NT2/D1 (cell line): Measurements from ENCODE around the gene AMBRA1.

Source experiments
- DNase-seq: peaks from one replicate; pipeline ENCODE4 v3.0.0-alpha.2; 2011; ENCODE audit warnings: low read depth, low spot score
- H3K27me3 ChIP-seq: 2 replicates; pipeline ENCODE4 v1.6.0; 2011; ENCODE audit warnings: mild to moderate bottlenecking; ENCODE audit not compliant: insufficient read length, insufficient read depth
- H3K36me3 ChIP-seq: 2 replicates; pipeline ENCODE4 v1.6.1; 2011; ENCODE audit warnings: mild to moderate bottlenecking, low read length, mixed read lengths; ENCODE audit not compliant: insufficient read depth, insufficient read length
- H3K4me1 ChIP-seq: 2 replicates; pipeline ENCODE4 v1.5.1; 2011; ENCODE audit not compliant: insufficient read depth, insufficient read length
- H3K4me3 ChIP-seq: 2 replicates; pipeline ENCODE4 v1.5.1; 2011; ENCODE audit warnings: low read depth; ENCODE audit not compliant: insufficient read length
- H3K9ac ChIP-seq: 2 replicates; pipeline ENCODE4 v1.6.0; 2011; ENCODE audit warnings: low read depth; ENCODE audit not compliant: insufficient read length
- H3K9me3 ChIP-seq: 2 replicates; pipeline ENCODE4 v1.5.1; 2011; ENCODE audit warnings: mild to moderate bottlenecking, low read length; ENCODE audit not compliant: insufficient read depth
- SUZ12 ChIP-seq: IDR thresholded peaks from 2 replicates; pipeline ENCODE4 v1.6.1; 2011; ENCODE audit not compliant: insufficient read length, insufficient read depth; ENCODE audit errors: extremely low read depth
- YY1 ChIP-seq: IDR thresholded peaks from 2 replicates; pipeline ENCODE4 v1.6.1; 2011; ENCODE audit not compliant: insufficient read length, insufficient read depth
- ZNF274 ChIP-seq: IDR thresholded peaks from 2 replicates; pipeline ENCODE4 v1.6.1; 2011; ENCODE audit warnings: mild to moderate bottlenecking, low read depth, low read length

The AMBRA1 gene

DNA sequence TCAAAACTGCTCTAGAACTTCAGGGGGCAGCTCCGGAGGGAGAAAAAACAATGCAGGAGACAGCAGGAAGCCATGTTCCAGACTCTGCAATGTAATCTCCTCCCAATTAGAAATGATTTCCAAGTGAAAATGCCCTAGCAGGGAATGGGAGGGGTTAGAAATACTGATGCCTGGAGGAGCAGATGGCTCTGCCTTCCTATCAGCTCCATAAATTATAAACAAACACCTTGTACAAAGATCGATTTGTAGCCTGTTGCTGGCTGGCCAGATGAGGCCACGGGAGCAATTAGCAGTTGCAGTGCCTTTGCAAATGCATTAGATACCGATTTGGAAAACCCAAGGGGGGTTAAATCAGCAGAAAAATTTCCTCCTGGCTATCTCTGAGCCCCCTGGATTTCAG, 155.6 kb downstream of the AMBRA1 start:
- TF ChIP-seq ZNF274 (no peak), YY1 (no peak), SUZ12 (no peak)
- H3K9ac ChIP-seq, result no peak overlapping the region
- no peak for DNase-seq
- H3K9me3 ChIP-seq, result no peaks in the 10 kb centered on the region
- no peak overlapping the region for H3K4me3 ChIP-seq
- H3K36me3 ChIP-seq, result peaks cover 35% of the 10 kb centered on the region
- H3K27me3 ChIP-seq, result no peaks in the 10 kb centered on the region
- no peaks in the 10 kb centered on the region for H3K4me1 ChIP-seq

DNA sequence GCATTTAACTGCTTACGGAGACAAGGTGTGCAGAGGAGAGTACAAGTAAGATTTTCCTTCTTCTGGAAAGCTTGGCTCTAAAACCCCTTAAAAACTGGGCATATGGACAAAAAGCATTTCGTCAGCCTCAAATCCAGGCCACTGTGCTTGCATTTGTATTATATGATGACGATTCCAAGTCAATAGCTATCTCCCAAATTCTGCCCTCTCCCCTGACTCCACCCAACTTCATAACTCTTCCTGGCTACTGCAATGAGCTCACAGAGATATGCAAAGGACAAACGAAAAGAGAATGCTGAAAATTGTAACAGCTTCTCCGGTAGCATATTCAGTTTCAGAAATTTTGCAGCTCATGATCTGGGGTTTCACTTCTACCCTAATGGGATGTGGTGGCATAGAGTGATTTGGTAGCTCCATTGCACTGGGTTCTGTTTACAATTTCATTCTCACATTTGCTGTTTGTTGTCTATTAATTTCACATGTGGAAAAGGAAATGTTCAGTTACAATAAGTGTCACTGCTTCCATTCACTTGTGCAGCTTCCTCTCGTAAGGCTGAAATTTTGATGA, 156.6 kb downstream of the AMBRA1 start:
- no peaks in the 10 kb centered on the region for H3K27me3 ChIP-seq
- no peak for DNase-seq
- no peaks in the 10 kb centered on the region for H3K9me3 ChIP-seq
- peaks cover 35% of the 10 kb centered on the region for H3K36me3 ChIP-seq
- TF ChIP-seq SUZ12, result no peak
- TF ChIP-seq ZNF274, result no peak
- TF ChIP-seq YY1, result no peak
- no peaks in the 10 kb centered on the region for H3K4me1 ChIP-seq
- no peak overlapping the region for H3K4me3 ChIP-seq
- no peak overlapping the region for H3K9ac ChIP-seq

DNA sequence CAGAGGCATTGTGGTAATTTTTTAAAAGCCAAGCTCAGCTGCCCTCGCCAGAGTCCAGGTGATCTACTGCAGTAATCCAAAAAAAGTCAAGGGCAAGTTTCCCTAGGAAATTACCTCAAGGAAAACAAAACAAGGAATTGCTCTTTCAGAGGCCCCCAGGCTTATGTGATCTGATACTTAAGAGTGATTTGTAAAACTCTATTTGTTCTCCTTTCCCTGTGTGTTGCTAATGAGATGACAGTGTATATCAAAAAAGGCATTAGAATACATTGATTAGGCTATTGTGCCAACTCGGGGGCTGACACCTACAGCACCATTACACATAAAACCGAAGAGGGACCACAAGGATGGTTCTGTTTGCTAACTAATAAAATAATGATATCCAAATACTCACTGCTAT, 157.7 kb downstream of the AMBRA1 start:
- Histone ChIP-seq H3K27me3 (no peaks in the 10 kb centered on the region), H3K36me3 (peaks cover 41% of the 10 kb centered on the region), H3K9ac (no peak overlapping the region), H3K4me1 (no peaks in the 10 kb centered on the region), H3K4me3 (no peak overlapping the region), H3K9me3 (no peaks in the 10 kb centered on the region)
- no peak for TF ChIP-seq YY1
- TF ChIP-seq SUZ12, result no peak
- no peak for TF ChIP-seq ZNF274
- no peak for DNase-seq

DNA sequence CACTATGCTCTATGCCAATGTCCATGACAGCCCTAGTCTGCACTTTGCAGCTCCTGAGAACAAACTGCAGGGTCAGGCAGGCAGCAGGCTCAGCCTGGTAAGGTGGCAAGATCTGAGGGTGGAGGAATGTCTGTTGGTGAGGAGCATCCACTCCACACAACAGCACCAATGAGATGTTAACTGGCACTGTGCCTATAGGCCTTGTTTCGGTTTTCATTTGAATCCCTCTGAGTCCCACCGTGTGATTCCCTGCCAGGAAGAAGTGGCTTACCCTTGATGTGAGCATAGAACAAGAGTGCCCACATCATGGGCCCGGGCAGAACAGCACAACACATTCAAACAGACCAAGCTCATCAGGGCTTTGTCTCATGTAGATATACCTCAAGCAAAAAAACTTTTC, 158.1 kb downstream of the AMBRA1 start:
- peaks cover 46% of the 10 kb centered on the region for H3K36me3 ChIP-seq
- H3K4me1 ChIP-seq, result no peaks in the 10 kb centered on the region
- no peaks in the 10 kb centered on the region for H3K27me3 ChIP-seq
- TF ChIP-seq ZNF274, result no peak
- TF ChIP-seq SUZ12, result no peak
- no peaks in the 10 kb centered on the region for H3K9me3 ChIP-seq
- no peak overlapping the region for H3K9ac ChIP-seq
- no peak overlapping the region for H3K4me3 ChIP-seq
- no peak for DNase-seq

DNA sequence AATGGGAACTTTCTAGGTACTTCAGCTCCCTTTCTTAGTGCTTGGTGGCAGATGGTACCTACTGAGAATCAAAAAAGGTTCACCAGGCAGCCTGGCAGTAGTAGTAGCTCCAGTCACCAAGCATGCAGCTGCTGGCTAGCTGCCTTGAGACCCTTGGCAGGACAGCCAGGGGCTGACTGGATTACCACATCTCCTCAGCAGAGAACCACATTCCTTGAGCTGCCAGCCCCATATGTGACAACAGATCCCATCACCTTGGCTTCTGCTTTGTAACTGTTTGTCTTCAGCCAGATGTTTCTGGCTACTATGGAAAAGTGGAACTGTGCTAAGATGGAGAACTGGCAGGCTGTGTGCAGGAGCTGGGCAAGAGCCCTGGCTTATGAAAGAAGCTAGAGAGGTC, 162.6 kb downstream of the AMBRA1 start:
- TF ChIP-seq SUZ12 (no peak), YY1 (no peak), ZNF274 (no peak)
- H3K27me3 ChIP-seq, result no peaks in the 10 kb centered on the region
- no peak overlapping the region for H3K4me3 ChIP-seq
- no peak overlapping the region for H3K9ac ChIP-seq
- H3K9me3 ChIP-seq, result no peaks in the 10 kb centered on the region
- no peak for DNase-seq
- H3K4me1 ChIP-seq, result no peaks in the 10 kb centered on the region
- H3K36me3 ChIP-seq, result peaks cover 60% of the 10 kb centered on the region

DNA sequence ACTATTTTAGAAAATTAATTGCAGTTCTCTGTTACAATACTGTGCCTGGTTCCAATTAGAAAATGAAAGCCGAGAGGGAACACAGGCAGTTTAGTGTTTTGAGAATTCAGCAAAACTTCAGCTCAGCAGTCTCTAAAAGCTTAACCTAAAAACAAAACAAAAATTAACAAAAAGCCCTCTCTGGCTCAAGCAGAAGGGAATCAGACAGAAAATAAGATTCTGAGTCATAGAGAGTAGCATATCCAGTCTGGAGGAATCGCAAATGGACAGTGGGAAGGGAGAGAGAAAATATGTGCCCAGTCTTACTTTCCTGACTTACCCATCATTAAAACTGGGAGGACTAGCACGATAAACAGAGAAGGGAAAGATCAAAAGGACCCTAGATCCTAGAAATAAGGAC, 164.1 kb downstream of the AMBRA1 start:
- Histone ChIP-seq H3K9me3 (no peaks in the 10 kb centered on the region), H3K4me1 (no peaks in the 10 kb centered on the region), H3K27me3 (no peaks in the 10 kb centered on the region), H3K9ac (no peak overlapping the region), H3K4me3 (no peak overlapping the region), H3K36me3 (peaks cover 52% of the 10 kb centered on the region)
- no peak for TF ChIP-seq ZNF274
- no peak for TF ChIP-seq YY1
- no peak for TF ChIP-seq SUZ12
- no peak for DNase-seq

- peak; percentile 63 for DNase-seq
- Histone ChIP-seq H3K27me3 (no peaks in the 10 kb centered on the region), H3K9me3 (no peaks in the 10 kb centered on the region), H3K9ac (no peak overlapping the region), H3K36me3 (peaks cover 42% of the 10 kb centered on the region), H3K4me1 (peaks cover 2% of the 10 kb centered on the region), H3K4me3 (no peak overlapping the region)
- no peak for TF ChIP-seq ZNF274
- TF ChIP-seq SUZ12, result no peak
- no peak for TF ChIP-seq YY1
Observed at GRCh38 chr11:46427364-46427763, 166.5 kb downstream of the AMBRA1 start.
